Neutrophil (primary cell): ENCODE measurements around the gene KDM4E.
"Not testable (repeated sequence)": the region's sequence is repeated elsewhere in the genome, so short reads cannot be mapped to it uniquely, and the experiment has no call there.

Experiments used
- H3K27ac ChIP-seq: fragments of 200-600 bp; sonication (generic); 2 replicates; pipeline ENCODE4 v1.5.1; 2016; ENCODE audit warnings: mild to moderate bottlenecking, moderate library complexity
- H3K27me3 ChIP-seq: fragments of 200-600 bp; sonication (generic); 2 replicates; pipeline ENCODE4 v1.6.0; 2016; ENCODE audit warnings: mild to moderate bottlenecking
- H3K36me3 ChIP-seq: fragments of 200-600 bp; sonication (generic); 2 replicates; pipeline ENCODE4 v1.5.1; 2017
- H3K4me1 ChIP-seq, 2 experiments: fragments of 200-600 bp in 1 of 2; sonication (generic) in 1 of 2; 1 replicate in 1 of 2; 2 replicates in 1 of 2; pipeline versions ENCODE4 v1.5.1 to v1.6.1; 2013 to 2016; ENCODE audit warnings: low read depth in 1 of 2, low read length in 1 of 2, mild to moderate bottlenecking in 1 of 2, moderate library complexity in 1 of 2; ENCODE audit not compliant: control insufficient read depth in 1 of 2, insufficient read depth in 1 of 2
- H3K4me3 ChIP-seq, 2 experiments: fragments of 200-600 bp in 1 of 2; sonication (generic) in 1 of 2; 1 replicate in 1 of 2; 2 replicates in 1 of 2; pipeline ENCODE4 v1.5.1; 2013 to 2016; ENCODE audit warnings: low read depth in 1 of 2, low read length in 1 of 2, mild to moderate bottlenecking in 1 of 2, moderate library complexity in 1 of 2
- H3K9me3 ChIP-seq: fragments of 200-600 bp; sonication (generic); 2 replicates; pipeline ENCODE4 v1.5.1; 2016
- CTCF ChIP-seq: fragments of 200-600 bp; sonication (generic); IDR thresholded peaks from 2 replicates; pipeline ENCODE4 v1.5.1; 2016; ENCODE audit warnings: antibody characterized with exemption

KDM4E gene

GRCh38 chr11:95016139-95016538 lies 8.9 kb upstream of the KDM4E start:
- no peak overlapping the region for H3K27ac ChIP-seq
- no peak for TF ChIP-seq CTCF
- H3K4me3 ChIP-seq, result no peak overlapping the region
- H3K27me3 ChIP-seq, result no peaks in the 10 kb centered on the region
- H3K4me1 ChIP-seq, result no peaks in the 10 kb centered on the region
- H3K9me3 ChIP-seq, result no peaks in the 10 kb centered on the region
- no peaks in the 10 kb centered on the region for H3K36me3 ChIP-seq

GRCh38 chr11:95021468-95021867 lies 3.6 kb upstream of the KDM4E start:
- not testable (repeated sequence) for H3K27ac ChIP-seq, H3K4me3 ChIP-seq, H3K27me3 ChIP-seq, H3K36me3 ChIP-seq, H3K4me1 ChIP-seq, H3K9me3 ChIP-seq

- H3K36me3 ChIP-seq, H3K4me3 ChIP-seq, H3K4me1 ChIP-seq, H3K27ac ChIP-seq, H3K27me3 ChIP-seq, H3K9me3 ChIP-seq: not testable (repeated sequence)
Measured at GRCh38 chr11:95025594-95025993, 536 bp downstream of the KDM4E start.

GRCh38 chr11:95028357-95028756 lies 3.3 kb downstream of the KDM4E start:
- H3K27me3 ChIP-seq, result no peaks in the 10 kb centered on the region
- H3K36me3 ChIP-seq, result no peaks in the 10 kb centered on the region
- H3K4me3 ChIP-seq, result no peak overlapping the region
- no peaks in the 10 kb centered on the region for H3K4me1 ChIP-seq
- H3K27ac ChIP-seq, result no peak overlapping the region
- TF ChIP-seq CTCF, result no peak
- H3K9me3 ChIP-seq, result no peaks in the 10 kb centered on the region

- H3K27me3 ChIP-seq, result peaks cover 37% of the 10 kb centered on the region
- H3K4me1 ChIP-seq, result no peaks in the 10 kb centered on the region
- H3K36me3 ChIP-seq, result no peaks in the 10 kb centered on the region
- no peak overlapping the region for H3K27ac ChIP-seq
- no peak overlapping the region for H3K4me3 ChIP-seq
- H3K9me3 ChIP-seq, result no peaks in the 10 kb centered on the region
- no peak for TF ChIP-seq CTCF
Measured at GRCh38 chr11:95033051-95033450, 8.0 kb downstream of the KDM4E start.

GRCh38 chr11:95035316-95035715 lies 10.3 kb downstream of the KDM4E start:
- Histone ChIP-seq H3K4me1 (no peaks in the 10 kb centered on the region), H3K9me3 (no peaks in the 10 kb centered on the region), H3K4me3 (no peak overlapping the region), H3K27me3 (peaks cover 47% of the 10 kb centered on the region), H3K27ac (no peak overlapping the region), H3K36me3 (no peaks in the 10 kb centered on the region)
- TF ChIP-seq CTCF, result no peak

- H3K27ac ChIP-seq, H3K9me3 ChIP-seq, H3K4me3 ChIP-seq, H3K4me1 ChIP-seq, H3K36me3 ChIP-seq: not testable (repeated sequence)
- peaks cover 51% of the 10 kb centered on the region for H3K27me3 ChIP-seq
Measured at GRCh38 chr11:95037356-95038035, 12.4 kb downstream of the KDM4E start.
